GM19452 (cell line): ENCODE results near the gene SMIM14.
"Not testable (repeated sequence)": the region's sequence is repeated elsewhere in the genome, so short reads cannot be mapped to it uniquely, and the experiment has no call there.

Source experiments
- ATAC-seq: cut with Tn5 transposase; IDR thresholded peaks from one replicate; pipeline ENCODE4 v1.9.1; 2021; ENCODE audit not compliant: unreplicated experiment

Gene SMIM14

GRCh38 chr4:39638354-39639239, at the start of gene SMIM14:
SMIM14 (minus strand) TSS chr4:39638865; CDS start chr4:39605145, 33,720 bp downstream.
- peak; percentile 76 for ATAC-seq

DNA sequence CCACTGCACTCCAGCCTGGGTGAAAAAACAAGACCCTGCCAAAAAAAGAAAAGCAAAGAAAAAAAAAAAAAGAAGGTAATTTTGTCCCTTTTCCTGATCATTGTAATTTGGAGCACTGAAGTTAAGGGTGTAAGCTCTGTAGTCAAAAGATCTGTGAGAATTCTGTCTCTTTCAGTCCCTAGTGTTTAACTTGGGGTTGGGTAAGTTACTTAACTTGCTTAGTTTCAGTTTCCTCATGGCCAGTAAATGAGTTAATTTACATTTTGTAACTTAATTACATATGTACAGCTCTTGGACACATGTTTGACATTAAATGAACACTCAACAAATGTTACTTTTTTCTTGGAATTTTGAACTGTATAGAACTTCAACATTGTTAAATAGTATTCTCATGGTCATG, 48.3 kb upstream of the SMIM14 start:
- ATAC-seq, result no peak

GRCh38 chr4:39685990-39686389, 47.3 kb upstream of the SMIM14 start:
- no peak for ATAC-seq

DNA sequence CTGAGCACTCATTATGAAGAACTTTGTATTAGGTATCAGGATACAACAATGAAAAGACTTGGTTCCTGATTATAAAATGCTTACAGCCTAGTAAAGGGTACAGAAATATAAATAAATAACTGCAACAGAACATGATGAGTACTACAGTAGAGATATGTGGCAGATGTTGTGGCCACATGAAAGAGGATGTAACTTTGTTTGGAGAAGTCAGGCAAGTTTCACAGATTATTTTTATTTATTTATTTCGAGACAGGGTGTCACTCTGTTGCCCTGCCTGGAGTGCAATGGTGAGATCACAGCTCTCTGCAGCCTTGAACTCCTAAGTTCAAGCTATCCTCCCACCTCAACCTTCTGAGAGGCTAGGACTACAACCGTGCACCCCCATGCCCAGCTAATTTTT, 43.5 kb upstream of the SMIM14 start:
- peak; percentile 72 for ATAC-seq

DNA sequence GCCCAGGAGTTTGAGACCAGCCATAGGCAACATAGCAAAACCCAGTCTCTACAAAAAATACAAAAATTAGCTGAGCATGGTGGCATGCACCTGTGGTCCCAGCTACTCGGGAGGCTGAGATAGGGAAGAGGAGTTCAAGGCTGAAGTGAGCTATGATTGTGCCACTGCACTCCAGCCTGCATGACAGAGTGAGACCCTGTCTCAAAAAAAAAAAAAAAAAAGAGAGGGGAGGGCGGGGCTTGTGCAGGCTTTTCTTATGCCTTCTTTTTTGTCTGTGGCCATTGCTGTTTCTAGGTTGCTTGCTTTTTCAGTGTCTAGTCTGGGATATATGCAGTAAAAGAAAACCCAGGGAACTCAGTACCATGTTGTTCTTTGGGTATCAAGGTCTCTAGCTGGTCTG, 42.3 kb upstream of the SMIM14 start:
- not testable (repeated sequence) for ATAC-seq

GRCh38 chr4:39675681-39676080, 37.0 kb upstream of the SMIM14 start:
- not testable (repeated sequence) for ATAC-seq

- ATAC-seq, result not testable (repeated sequence)
Observed at GRCh38 chr4:39670296-39670695, 31.6 kb upstream of the SMIM14 start.

- no peak for ATAC-seq
Observed at GRCh38 chr4:39668887-39669286, 30.2 kb upstream of the SMIM14 start.

DNA sequence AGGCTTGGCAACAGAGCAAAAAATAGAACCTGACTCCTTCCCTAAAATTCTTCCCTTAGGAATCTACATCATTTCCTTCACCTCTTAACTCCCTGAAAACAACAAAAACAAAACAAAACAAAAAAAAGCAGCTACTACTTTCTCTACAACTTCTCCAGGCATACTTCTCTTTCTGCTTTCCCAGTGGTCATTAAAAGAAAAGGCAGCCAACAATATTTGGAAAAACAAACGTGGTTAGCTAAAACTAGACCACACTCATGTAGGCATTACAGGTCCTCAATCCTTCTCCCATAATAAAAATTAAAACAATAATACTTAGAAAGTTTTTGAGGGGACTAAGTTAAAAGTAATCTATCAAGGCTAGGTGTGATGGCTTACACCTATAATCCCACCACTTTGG, 29.0 kb upstream of the SMIM14 start:
- no peak for ATAC-seq

- ATAC-seq, result no peak
Observed at GRCh38 chr4:39664828-39665731, 26.4 kb upstream of the SMIM14 start.

DNA sequence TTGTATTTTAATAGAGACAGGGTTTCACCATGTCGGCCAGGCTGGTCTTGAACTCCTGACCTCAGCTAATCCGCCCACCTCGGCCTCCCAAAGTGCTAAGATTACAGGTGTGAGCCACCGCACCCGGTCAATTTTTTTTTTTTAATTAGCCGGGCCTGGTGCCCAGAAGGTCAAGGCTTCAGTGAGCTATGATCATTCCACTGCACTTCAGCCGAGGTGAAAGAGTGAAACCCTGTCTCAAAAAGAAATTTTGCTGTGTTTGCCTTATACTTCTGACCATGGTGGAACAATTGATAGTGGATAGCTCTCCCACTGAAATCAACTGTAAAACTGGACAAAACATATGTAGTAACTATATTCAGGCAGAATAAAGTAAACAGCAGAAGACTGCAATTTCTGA, 24.0 kb upstream of the SMIM14 start:
- no peak for ATAC-seq

- no peak for ATAC-seq
Observed at GRCh38 chr4:39660757-39661156, 22.1 kb upstream of the SMIM14 start.

DNA sequence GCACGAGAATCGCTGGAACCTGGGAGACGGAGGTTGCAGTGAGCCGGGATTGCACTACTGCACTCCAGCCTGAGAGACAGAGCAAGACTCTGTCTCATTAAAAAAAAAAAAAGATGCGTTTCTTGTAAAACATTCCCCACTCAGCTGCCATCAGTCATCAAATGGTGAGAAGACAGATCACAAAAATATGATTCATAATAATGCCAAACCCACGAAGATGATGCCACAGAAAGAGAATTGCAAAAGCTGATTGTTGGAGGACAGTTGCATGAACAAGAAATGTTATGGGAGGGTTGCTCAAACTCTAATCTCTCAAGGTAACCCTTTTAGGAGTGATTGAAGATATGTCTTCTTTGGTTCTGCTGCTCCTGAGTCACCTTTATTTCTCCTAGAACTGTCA, 21.4 kb upstream of the SMIM14 start:
- ATAC-seq, result no peak

DNA sequence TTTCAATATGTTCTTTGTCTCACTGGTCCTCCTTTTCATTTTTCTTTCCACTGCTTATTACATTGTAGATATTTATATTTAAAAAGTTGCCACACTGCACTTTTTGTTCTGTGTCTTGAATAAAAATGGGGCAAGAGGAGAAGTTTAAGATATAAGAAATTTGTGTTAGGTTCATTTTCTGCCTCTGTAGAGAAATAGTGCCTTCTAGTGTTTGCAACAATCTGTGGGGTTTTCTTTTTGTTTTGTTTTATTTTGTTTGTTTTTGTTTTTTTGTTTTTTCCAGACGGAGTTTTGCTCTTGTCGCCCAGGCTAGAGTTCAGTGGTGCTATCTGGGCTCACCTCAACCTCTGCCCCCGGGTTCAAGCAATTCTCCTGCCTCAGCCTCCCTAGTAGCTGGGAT, 20.1 kb upstream of the SMIM14 start:
- no peak for ATAC-seq

DNA sequence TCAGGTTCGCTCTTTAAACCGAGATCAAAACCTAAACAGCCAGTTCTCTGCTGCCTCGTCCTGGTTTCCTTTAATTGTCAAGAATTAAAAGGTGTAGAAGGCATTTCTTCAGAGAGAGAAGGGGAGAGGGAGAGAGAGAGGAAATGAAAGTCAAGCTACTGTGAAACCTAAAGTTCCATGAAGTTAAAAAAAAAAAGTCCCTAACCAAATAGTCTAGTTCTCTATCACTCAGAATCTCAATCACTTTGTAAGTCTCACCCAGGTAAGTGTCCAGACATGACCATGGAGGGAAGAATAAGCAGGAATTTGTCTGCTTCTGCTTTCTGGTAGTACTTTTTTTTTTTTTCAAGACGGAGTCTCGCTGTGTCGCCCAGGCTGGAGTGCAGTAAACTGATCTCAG, 18.8 kb upstream of the SMIM14 start:
- ATAC-seq, result peak; percentile 72

GRCh38 chr4:39656638-39657037, 18.0 kb upstream of the SMIM14 start:
- ATAC-seq, result not testable (repeated sequence)

GRCh38 chr4:39655876-39656275, 17.2 kb upstream of the SMIM14 start:
- no peak for ATAC-seq

GRCh38 chr4:39655211-39655610, 16.5 kb upstream of the SMIM14 start:
- no peak for ATAC-seq

DNA sequence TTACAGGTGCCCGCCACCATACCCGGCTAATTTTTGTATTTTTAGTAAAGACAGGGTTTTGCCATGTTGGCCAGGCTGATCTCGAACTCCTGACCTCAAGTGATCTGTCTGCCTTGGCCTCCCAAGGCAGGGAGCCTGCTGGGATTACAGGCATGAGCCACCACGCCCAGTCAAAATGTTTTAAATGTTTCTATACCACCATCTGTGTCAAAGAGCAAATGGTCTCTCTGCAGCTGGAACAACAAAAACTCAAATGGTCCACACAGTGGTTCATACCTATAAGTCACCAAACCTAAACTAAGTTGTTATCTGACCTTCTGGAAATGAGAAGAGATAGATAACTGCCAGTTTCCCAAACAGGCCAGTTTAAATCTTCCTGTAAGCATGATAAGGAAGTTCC, 12.9 kb upstream of the SMIM14 start:
- ATAC-seq, result not testable (repeated sequence)

GRCh38 chr4:39649639-39650265, 11.1 kb upstream of the SMIM14 start:
- no peak for ATAC-seq

DNA sequence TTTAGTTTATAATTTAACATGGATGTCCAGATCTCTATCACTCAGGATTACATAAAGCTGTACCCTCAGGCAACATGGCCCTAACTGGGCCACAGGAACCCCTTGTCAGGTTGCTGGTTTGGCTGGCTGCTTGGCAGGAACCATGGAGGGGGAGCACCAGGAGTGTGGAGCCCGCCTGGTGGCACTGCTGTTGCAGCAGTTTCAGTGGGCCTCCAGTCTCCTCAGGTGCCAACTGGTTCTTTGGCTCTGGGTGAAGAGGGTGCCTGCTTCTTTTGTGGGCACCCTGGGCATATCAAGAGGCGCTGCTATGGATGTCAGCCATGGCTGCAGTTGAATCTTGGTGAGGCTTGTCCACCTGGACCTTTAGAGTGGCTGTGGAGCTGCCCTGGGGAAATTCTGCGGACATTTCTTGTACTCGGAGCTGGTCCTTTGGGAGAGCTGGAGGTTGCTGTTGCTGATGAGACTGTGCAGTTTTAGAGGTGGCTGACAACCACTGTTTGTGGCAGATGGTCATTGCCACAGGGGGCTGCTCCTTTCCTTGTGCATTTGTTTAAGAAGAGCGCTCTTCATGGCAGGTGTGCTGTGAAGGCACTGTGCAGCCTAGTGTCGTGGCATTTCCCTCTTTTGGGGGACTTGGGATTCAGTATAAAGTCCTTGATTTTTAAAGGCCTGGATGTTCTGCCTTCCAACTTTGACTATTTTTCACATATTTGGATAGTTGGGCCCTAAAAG, 10.3 kb upstream of the SMIM14 start:
- ATAC-seq, result no peak
